Natural killer cell (primary cell): ENCODE data around the gene GABRA1. TPM values are rescaled to one million over a fixed set of nuclear protein-coding genes. Genes with fewer than 3 reads are reported as not detected.

Source experiments
- ATAC-seq, 3 donors: fragments of 150-1000 bp in 2 of 3; fragments of 200-7000 bp in 1 of 3; cut with Tn5 transposase; 1 replicate in 1 of 3; 2 replicates in 2 of 3; pipeline ENCODE4 v1.10.0; 2021; ENCODE audit warnings: mild to moderate bottlenecking in 2 of 3, moderate library complexity in 2 of 3
- DNase-seq, 2 donors: peaks; one replicate each; pipeline versions ENCODE4 v3.0.0 to v3.0.0-alpha.2; 2013 to 2021; ENCODE audit warnings: mixed read lengths in 1 of 2
- H3K27ac ChIP-seq: one replicate; pipeline ENCODE4 v1.5.1; 2013; ENCODE audit warnings: mild to moderate bottlenecking, low read length
- H3K27me3 ChIP-seq: one replicate; pipeline ENCODE4 v1.6.1; 2013; ENCODE audit warnings: low read length; ENCODE audit not compliant: control insufficient read depth, insufficient read depth
- H3K36me3 ChIP-seq: one replicate; pipeline ENCODE4 v1.6.1; 2013; ENCODE audit warnings: low read length; ENCODE audit not compliant: control insufficient read depth, insufficient read depth
- H3K4me1 ChIP-seq: one replicate; pipeline ENCODE4 v1.6.1; 2013; ENCODE audit warnings: low read length; ENCODE audit not compliant: control insufficient read depth, insufficient read depth
- H3K4me3 ChIP-seq: one replicate; pipeline ENCODE4 v1.5.1; 2013; ENCODE audit warnings: low read length
- H3K9me3 ChIP-seq: one replicate; pipeline ENCODE4 v1.6.1; 2013; ENCODE audit warnings: low read length; ENCODE audit not compliant: control insufficient read depth, insufficient read depth
- H3K27ac Mint-ChIP-seq, 2 donors: one replicate each; pipeline ENCODE4 v1.8.0; 2022; ENCODE audit warnings: mild to moderate bottlenecking in 2 of 2, mixed read lengths in 2 of 2, moderate library complexity in 1 of 2
- H3K27me3 Mint-ChIP-seq, 2 donors: one replicate each; pipeline ENCODE4 v1.8.0; 2022; ENCODE audit warnings: low read depth in 2 of 2, mixed read lengths in 2 of 2
- H3K36me3 Mint-ChIP-seq: one replicate; pipeline ENCODE4 v1.8.0; 2022; ENCODE audit warnings: mixed read lengths
- H3K4me1 Mint-ChIP-seq, 2 donors: one replicate each; pipeline ENCODE4 v1.8.0; 2022; ENCODE audit warnings: mixed read lengths in 2 of 2
- H3K4me3 Mint-ChIP-seq: one replicate; pipeline ENCODE4 v1.8.0; 2022; ENCODE audit warnings: mild to moderate bottlenecking, moderate library complexity, mixed read lengths
- H3K9me3 Mint-ChIP-seq, 2 donors: one replicate each; pipeline ENCODE4 v1.8.0; 2022; ENCODE audit warnings: mixed read lengths in 2 of 2
- WGBS: methylation state at CpG from one replicate; pipeline ENCODE4 v1.1.7; 2013; ENCODE audit warnings: missing lambda C conversion rate; ENCODE audit not compliant: insufficient coverage; 5-methylcytosine and 5-hydroxymethylcytosine counted together
- intact Hi-C: fragments of 100-400 bp; cut with micrococcal nuclease; formaldehyde crosslinking; loops from one replicate; pipeline ENCODE4 v1.14.2; 2022
- total RNA-seq, 4 donors: library from RNA; stranded (reverse); fragments of 120-200 nt in 1 of 4; gene quantifications; one replicate each; pipeline versions ENCODE4 v1.2.3 to v1.2.4, GENCODE V29; 2013 to 2022
- TF ChIP-seq, protein P1 (sequence below): fragments of 200-600 bp; IDR thresholded peaks from one replicate; pipeline ENCODE4 v1.8.0; 2022; ENCODE audit warnings: antibody characterized with exemption

The GABRA1 gene
- total RNA-seq, 3 donors from 2014 or later (not counting 1 experiment from before 2014, with no cell fraction given) = not detected

DNA sequence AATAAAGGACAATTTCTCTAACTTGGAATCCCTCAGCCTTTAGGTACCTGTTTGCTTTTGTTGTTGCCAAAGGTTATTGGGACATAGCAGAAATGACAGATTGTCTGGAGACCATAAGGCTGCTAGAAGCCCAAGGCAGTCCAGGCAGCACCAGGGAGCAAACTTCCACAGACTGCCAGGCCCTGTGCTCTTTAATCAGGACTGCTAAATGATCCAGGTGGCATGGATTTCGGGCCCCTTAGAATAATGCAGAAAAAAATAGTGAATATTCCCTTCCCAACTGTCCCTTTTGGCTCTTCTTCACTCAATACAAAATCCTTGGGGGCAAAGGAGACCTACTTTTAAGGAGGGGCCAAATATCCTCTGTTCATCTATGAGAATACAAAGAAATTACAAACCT lies 73.9 kb downstream of the GABRA1 start:
- Histone ChIP-seq H3K4me3 (no peak overlapping the region), H3K9me3 (no peaks in the 10 kb centered on the region), H3K27me3 (no peaks in the 10 kb centered on the region), H3K36me3 (no peaks in the 10 kb centered on the region), H3K4me1 (no peaks in the 10 kb centered on the region), H3K27ac (no peak overlapping the region)
- intact Hi-C loops = no loop called here
- no peak overlapping the region for H3K27ac Mint-ChIP-seq
- no peaks in the 10 kb centered on the region for H3K36me3 Mint-ChIP-seq
- H3K27me3 Mint-ChIP-seq = no peaks in the 10 kb centered on the region
- no CpG with 5 or more reads among the region's 1 CpG for WGBS
- DNase-seq = no peak
- peaks cover 6 to 15% of the 10 kb centered on the region in 2 donors for H3K9me3 Mint-ChIP-seq
- H3K4me1 Mint-ChIP-seq = no peaks in the 10 kb centered on the region
- H3K4me3 Mint-ChIP-seq = no peak overlapping the region
- ATAC-seq = no peak
- TF ChIP-seq, protein P1, sequence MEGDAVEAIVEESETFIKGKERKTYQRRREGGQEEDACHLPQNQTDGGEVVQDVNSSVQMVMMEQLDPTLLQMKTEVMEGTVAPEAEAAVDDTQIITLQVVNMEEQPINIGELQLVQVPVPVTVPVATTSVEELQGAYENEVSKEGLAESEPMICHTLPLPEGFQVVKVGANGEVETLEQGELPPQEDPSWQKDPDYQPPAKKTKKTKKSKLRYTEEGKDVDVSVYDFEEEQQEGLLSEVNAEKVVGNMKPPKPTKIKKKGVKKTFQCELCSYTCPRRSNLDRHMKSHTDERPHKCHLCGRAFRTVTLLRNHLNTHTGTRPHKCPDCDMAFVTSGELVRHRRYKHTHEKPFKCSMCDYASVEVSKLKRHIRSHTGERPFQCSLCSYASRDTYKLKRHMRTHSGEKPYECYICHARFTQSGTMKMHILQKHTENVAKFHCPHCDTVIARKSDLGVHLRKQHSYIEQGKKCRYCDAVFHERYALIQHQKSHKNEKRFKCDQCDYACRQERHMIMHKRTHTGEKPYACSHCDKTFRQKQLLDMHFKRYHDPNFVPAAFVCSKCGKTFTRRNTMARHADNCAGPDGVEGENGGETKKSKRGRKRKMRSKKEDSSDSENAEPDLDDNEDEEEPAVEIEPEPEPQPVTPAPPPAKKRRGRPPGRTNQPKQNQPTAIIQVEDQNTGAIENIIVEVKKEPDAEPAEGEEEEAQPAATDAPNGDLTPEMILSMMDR = no peak

DNA sequence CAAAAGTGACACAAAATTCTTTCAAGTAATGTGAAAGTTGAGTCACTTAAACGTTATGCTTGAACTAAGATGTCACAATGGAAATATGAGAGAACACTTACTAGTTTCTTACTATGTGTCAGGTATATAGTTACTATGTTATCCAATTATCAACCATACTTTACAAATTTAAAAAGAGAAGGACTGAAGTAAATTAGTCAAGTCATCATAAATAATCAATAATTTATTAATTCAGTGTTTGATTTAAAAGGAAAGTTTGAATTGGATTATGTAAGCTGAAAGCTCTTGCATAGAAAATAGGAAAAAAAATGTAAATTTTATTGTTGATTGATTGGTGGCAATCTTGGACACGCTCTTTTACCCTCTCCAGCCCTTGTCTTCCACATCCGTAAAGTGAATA lies 76.3 kb downstream of the GABRA1 start:
- Mint-ChIP-seq H3K27ac (no peak overlapping the region), H3K4me3 (no peak overlapping the region), H3K9me3 (peaks cover 6 to 17% of the 10 kb centered on the region in 2 donors), H3K4me1 (no peaks in the 10 kb centered on the region), H3K36me3 (no peaks in the 10 kb centered on the region), H3K27me3 (no peaks in the 10 kb centered on the region)
- TF ChIP-seq, protein P1 = no peak
- intact Hi-C loops = no loop called here
- 100% methylated on average over 1 of the region's 3 CpGs for WGBS
- no peaks in the 10 kb centered on the region for H3K9me3 ChIP-seq
- no peaks in the 10 kb centered on the region for H3K36me3 ChIP-seq
- H3K4me1 ChIP-seq = no peaks in the 10 kb centered on the region
- H3K4me3 ChIP-seq = no peak overlapping the region
- DNase-seq (no peak), ATAC-seq (no peak)
- H3K27me3 ChIP-seq = no peaks in the 10 kb centered on the region
- no peak overlapping the region for H3K27ac ChIP-seq

DNA sequence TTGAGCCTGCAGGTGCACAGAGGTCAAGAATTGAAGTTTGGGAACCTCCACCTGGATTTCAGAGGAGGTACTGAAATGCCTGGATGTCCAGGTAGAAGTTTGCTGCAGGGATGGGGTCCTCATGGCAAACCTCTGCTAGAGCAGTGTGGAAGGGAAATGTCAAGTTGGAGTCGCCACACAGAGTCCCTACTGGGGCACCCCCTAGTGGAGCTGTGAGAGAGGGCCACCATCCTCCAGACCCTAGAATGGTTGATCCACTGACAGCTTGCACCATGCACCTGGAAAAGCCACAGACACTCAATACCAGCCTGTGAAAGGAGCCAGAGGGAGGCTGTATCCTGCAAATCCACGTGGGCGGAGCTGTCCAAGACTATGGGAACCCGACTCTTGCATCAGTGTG lies 78.0 kb downstream of the GABRA1 start:
- WGBS = 76% methylated on average over 4 of the region's 4 CpGs
- no peak for ATAC-seq
- TF ChIP-seq, protein P1 = no peak

DNA sequence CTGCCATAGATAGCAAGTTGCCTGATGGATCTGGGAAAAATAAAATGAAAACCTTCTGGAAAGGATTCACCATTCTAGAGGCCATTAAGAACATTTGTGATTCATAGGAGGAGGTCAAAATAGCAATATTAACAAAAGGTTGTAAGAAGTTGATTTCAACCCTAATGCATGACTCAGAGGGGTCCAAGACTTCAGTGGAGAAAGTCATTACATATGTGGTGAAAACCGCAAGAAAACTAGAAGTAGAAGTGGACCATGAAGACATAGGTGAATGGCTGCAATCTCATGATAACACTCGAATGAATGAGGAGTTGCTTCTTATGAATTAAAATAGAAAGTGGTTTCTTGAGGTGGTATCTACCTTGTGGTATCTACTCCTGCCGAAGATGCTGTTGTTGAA lies 86.6 kb downstream of the GABRA1 start:
- Mint-ChIP-seq H3K4me1 (no peaks in the 10 kb centered on the region), H3K27ac (no peak overlapping the region), H3K4me3 (no peak overlapping the region), H3K27me3 (no peaks in the 10 kb centered on the region), H3K36me3 (no peaks in the 10 kb centered on the region), H3K9me3 (peaks cover 2 to 4% of the 10 kb centered on the region in 2 donors)
- no peaks in the 10 kb centered on the region for H3K4me1 ChIP-seq
- ATAC-seq (no peak), DNase-seq (no peak)
- intact Hi-C loops = no loop called here
- TF ChIP-seq, protein P1 = no peak
- no peaks in the 10 kb centered on the region for H3K27me3 ChIP-seq
- H3K27ac ChIP-seq = no peak overlapping the region
- 77% methylated on average over 3 of the region's 3 CpGs for WGBS
- no peaks in the 10 kb centered on the region for H3K9me3 ChIP-seq
- H3K36me3 ChIP-seq = no peaks in the 10 kb centered on the region
- H3K4me3 ChIP-seq = no peak overlapping the region

More for the DNA sequence above, 78.0 kb downstream of the GABRA1 start:
- no peak for DNase-seq
- Mint-ChIP-seq H3K4me3 (no peak overlapping the region), H3K27ac (no peak overlapping the region), H3K4me1 (no peaks in the 10 kb centered on the region), H3K27me3 (no peaks in the 10 kb centered on the region), H3K9me3 (peaks cover 0 to 17% of the 10 kb centered on the region in 2 donors), H3K36me3 (no peaks in the 10 kb centered on the region)
- no peaks in the 10 kb centered on the region for H3K27me3 ChIP-seq
- H3K4me1 ChIP-seq = no peaks in the 10 kb centered on the region
- no peaks in the 10 kb centered on the region for H3K36me3 ChIP-seq
- intact Hi-C loops = no loop called here
- H3K4me3 ChIP-seq = no peak overlapping the region
- no peaks in the 10 kb centered on the region for H3K9me3 ChIP-seq
- H3K27ac ChIP-seq = no peak overlapping the region
